Stimulated activated naive CD8-positive, alpha-beta T cell treated with anti-CD3 and anti-CD28 coated beads, Interleukin-15, amount 100 ng/mL, for 72 hours (primary cell): ENCODE data around the gene SMAD3.
"Not testable (repeated sequence)": the region's sequence is repeated elsewhere in the genome, so short reads cannot be mapped to it uniquely, and the experiment has no call there.

ENCODE experiments used
- ATAC-seq: fragments of 150-1000 bp; cut with Tn5 transposase; 2 replicates; pipeline ENCODE4 v1.10.0; 2021; ENCODE audit warnings: mild to moderate bottlenecking, moderate library complexity
- DNase-seq, 2 donors: peaks; one replicate each; pipeline ENCODE4 v3.0.0; 2021 to 2022
- H3K27ac Mint-ChIP-seq, 2 donors: one replicate each; pipeline ENCODE4 v1.8.0; 2022; ENCODE audit warnings: mild to moderate bottlenecking in 2 of 2, mixed read lengths in 2 of 2, moderate library complexity in 2 of 2
- H3K27me3 Mint-ChIP-seq: one replicate; pipeline ENCODE4 v1.8.0; 2022; ENCODE audit warnings: mixed read lengths
- H3K4me1 Mint-ChIP-seq: one replicate; pipeline ENCODE4 v1.8.0; 2022; ENCODE audit warnings: mild to moderate bottlenecking, mixed read lengths
- H3K4me3 Mint-ChIP-seq, 2 donors: one replicate each; pipeline ENCODE4 v1.8.0; 2022; ENCODE audit warnings: mild to moderate bottlenecking in 2 of 2, mixed read lengths in 2 of 2, moderate library complexity in 1 of 2
- H3K9me3 Mint-ChIP-seq, 2 donors: one replicate each; pipeline ENCODE4 v1.8.0; 2022; ENCODE audit warnings: mixed read lengths in 2 of 2

The SMAD3 gene

DNA sequence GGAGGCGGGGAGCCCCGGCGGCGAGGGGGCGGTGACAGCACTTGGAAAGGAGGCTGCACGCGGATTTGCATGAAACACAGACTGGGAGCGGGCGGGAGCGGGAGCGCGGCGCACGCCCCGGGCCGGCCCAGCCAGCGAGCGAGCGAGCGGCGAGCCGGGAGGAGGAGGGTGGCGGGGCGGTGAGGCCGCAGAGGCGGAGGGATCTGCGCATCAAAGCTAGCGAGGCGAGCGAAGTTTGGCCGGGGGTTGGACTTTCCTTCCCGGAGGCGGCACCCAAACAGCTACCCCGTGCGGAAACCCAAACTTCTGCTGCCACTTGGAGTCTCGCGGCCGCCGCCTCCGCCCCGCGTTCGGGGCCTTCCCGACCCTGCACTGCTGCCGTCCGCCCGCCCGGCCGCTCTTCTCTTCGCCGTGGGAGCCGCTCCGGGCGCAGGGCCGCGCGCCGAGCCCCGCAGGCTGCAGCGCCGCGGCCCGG lies at the start of gene SMAD3:
SMAD3 (plus strand) TSS at position 72 of the 475 bp plus-strand sequence. CDS start 553 bp downstream, outside the sequence.
- peaks cover 29% of the 10 kb centered on the region for H3K27me3 Mint-ChIP-seq
- no peaks in the 10 kb centered on the region for H3K9me3 Mint-ChIP-seq
- peaks cover 51% of the 10 kb centered on the region for H3K4me1 Mint-ChIP-seq
- DNase-seq: peak; percentile 77 to 83
- peak within 1 kb of the TSS; percentile 99 for H3K4me3 Mint-ChIP-seq
- peak; percentile 77 for ATAC-seq
- H3K27ac Mint-ChIP-seq: peak within 1 kb of the TSS; percentile 98

DNA sequence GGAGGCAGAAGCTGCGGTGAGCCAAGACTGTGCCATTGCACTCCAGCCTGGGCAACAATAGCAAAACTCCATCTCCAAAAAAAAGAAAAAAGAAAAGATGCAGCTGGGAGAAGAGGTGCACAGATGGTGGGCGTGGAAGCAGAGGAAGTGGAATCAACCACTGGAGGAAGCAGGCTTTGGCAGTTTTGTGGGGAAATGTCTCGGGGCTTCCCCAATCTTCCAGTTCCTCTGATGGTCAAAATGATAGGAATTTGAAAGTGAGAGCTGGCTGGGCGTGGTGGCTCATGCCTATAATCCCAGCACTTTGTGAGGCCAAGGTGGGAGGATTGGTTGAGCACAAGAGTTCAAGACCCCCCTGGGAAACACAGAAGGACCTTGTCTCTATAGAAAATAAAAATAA lies 48.1 kb upstream of the SMAD3 start:
- Mint-ChIP-seq H3K27me3 (no peaks in the 10 kb centered on the region), H3K9me3 (no peaks in the 10 kb centered on the region), H3K27ac (peak overlapping the region in 1 of 2 donors; percentile 31), H3K4me3 (no peak overlapping the region), H3K4me1 (peaks cover 5% of the 10 kb centered on the region)
- ATAC-seq (no peak), DNase-seq (no peak)

DNA sequence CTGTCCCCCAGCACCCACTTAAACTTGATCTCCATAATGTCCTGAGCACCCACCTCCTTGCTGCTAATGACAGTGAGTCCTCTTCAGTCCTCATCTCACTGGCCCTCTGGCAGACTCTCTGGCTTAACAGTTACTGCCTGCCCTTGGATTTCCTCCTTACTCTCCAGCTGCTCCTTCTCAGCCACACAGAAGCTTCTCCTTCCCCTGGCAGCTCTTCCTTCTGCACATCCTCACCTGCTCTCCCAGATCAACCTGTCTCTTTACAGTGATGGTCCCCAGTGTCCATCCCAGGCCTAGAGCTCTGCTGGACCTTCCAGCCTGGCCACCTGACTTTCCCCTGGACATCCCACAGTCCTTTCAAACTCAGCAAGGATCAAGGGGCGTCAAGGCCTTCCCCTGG lies 47.4 kb upstream of the SMAD3 start:
- ATAC-seq: no peak

DNA sequence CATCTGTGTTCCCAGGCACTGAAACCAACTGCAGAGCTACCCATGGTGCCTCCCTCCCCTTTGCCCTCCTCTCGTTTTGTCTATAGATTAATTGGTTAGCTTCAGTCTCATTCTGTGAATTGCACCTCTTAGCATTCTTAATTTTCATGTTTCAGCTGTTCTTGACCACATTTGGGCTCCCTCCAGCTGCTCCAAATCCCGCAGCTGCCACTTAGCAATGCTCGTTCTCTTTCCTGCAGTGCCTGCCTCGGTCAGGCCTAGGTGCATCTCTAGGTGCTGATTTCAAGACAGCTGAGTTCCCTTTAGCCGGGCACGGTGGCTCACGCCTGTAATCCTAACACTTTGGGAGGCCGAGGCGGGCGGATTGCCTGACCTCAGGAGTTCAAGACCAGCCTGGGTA lies 47.0 kb upstream of the SMAD3 start:
- H3K27me3 Mint-ChIP-seq: no peaks in the 10 kb centered on the region
- H3K27ac Mint-ChIP-seq: no peak overlapping the region
- no peak overlapping the region for H3K4me3 Mint-ChIP-seq
- DNase-seq: no peak
- H3K4me1 Mint-ChIP-seq: peaks cover 15% of the 10 kb centered on the region
- no peak for ATAC-seq
- no peaks in the 10 kb centered on the region for H3K9me3 Mint-ChIP-seq

More for the DNA sequence above, 47.4 kb upstream of the SMAD3 start:
- Mint-ChIP-seq H3K4me1 (peaks cover 11% of the 10 kb centered on the region), H3K27me3 (no peaks in the 10 kb centered on the region), H3K27ac (peak overlapping the region in 1 of 2 donors; percentile 12), H3K4me3 (no peak overlapping the region), H3K9me3 (no peaks in the 10 kb centered on the region)
- DNase-seq: no peak

DNA sequence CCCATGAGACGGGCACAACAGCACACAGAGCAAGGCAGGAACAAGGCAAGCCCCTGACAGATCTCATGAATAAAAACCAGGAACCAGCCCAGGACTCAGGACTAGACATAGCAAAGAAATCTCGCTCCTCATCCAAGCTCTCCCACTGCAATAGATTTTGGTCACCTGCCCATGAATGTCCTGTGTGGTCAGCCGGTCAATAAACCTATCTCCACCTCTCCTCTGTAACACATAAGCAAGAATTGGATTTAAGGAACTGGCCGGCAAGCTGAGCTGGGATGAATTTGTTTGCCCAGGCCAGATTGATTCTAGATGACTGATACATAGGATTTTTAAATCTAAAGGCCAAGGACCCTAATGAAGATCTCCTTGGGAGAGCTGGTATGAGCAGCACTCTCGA lies 46.3 kb upstream of the SMAD3 start:
- Mint-ChIP-seq H3K4me3 (no peak overlapping the region), H3K27ac (no peak overlapping the region), H3K27me3 (no peaks in the 10 kb centered on the region), H3K4me1 (peaks cover 21% of the 10 kb centered on the region), H3K9me3 (no peaks in the 10 kb centered on the region)
- ATAC-seq (no peak), DNase-seq (no peak)

DNA sequence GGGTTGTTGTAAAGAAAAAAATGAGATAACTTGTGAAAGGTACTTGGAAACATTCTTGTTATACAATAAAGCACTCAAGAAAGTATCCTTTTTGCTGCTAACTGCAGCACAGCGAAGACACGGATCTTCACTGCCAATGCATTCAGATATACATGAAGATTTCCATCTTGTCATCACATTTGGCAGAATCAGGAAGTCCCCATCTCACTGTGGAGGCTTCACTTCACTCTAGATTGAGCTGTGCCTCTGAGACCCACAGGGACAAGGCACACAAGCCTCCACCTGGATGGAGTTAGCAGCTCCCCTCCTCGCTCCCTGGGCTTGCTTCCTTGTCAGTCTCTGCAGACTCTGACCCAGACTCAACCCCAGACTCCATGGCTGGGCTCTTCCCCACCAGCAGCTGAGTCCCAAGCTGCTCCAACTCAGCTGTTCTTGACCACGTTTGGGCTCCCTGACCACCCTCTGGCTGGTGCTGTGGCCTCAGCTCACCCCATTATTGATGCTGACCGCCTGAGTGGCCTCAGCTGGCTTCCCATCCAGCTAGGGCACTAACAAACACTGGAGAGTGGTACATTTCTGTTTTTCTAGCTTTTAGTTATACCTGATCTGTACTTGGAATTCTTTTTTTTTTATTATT lies 45.4 kb upstream of the SMAD3 start:
- no peak overlapping the region for H3K27ac Mint-ChIP-seq
- DNase-seq: no peak
- H3K4me3 Mint-ChIP-seq: no peak overlapping the region
- H3K9me3 Mint-ChIP-seq: no peaks in the 10 kb centered on the region
- no peak for ATAC-seq
- no peaks in the 10 kb centered on the region for H3K27me3 Mint-ChIP-seq
- peaks cover 31% of the 10 kb centered on the region for H3K4me1 Mint-ChIP-seq

DNA sequence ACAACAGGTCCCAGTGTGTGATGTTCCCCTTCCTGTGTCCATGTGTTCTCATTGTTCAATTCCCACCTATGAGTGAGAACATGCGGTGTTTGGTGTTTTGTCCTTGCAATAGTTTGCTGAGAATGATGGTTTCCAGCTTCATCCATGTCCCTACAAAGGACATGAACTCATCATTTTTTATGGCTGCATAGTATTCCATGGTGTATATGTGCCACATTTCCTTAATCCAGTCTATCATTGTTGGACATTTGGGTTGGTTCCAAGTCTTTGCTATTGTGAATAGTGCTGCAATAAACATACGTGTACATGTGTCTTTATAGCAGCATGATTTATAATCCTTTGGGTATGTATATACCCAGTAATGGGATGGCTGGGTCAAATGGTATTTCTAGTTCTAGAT lies 44.7 kb upstream of the SMAD3 start:
- not testable (repeated sequence) for DNase-seq, H3K27ac Mint-ChIP-seq, H3K27me3 Mint-ChIP-seq

DNA sequence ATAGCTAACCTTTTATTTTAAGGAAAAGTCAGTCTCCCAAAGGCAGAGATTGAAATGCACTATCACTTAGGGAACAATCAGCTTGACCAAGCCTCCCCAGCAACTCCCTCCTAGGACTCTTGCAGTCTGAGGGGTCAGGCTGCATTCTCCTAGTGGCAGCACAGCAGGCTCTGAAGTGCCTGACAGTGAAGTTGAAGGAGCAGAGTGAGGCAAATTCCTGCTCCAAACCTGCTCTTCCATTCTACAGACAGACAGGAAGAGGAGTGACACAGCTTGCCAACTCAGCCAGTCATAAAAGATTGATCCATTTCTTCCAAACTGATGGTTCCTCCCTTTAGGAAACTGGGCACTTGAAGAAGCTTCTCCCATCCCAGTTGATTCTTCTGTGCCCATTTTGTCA lies 43.9 kb upstream of the SMAD3 start:
- Mint-ChIP-seq H3K4me3 (no peak overlapping the region), H3K27ac (no peak overlapping the region), H3K9me3 (no peaks in the 10 kb centered on the region), H3K27me3 (no peaks in the 10 kb centered on the region), H3K4me1 (peaks cover 44% of the 10 kb centered on the region)
- ATAC-seq (no peak), DNase-seq (no peak)

More for the DNA sequence above, 44.7 kb upstream of the SMAD3 start:
- H3K4me1 Mint-ChIP-seq: peaks cover 37% of the 10 kb centered on the region
- not testable (repeated sequence) for H3K9me3 Mint-ChIP-seq, ATAC-seq, H3K4me3 Mint-ChIP-seq

DNA sequence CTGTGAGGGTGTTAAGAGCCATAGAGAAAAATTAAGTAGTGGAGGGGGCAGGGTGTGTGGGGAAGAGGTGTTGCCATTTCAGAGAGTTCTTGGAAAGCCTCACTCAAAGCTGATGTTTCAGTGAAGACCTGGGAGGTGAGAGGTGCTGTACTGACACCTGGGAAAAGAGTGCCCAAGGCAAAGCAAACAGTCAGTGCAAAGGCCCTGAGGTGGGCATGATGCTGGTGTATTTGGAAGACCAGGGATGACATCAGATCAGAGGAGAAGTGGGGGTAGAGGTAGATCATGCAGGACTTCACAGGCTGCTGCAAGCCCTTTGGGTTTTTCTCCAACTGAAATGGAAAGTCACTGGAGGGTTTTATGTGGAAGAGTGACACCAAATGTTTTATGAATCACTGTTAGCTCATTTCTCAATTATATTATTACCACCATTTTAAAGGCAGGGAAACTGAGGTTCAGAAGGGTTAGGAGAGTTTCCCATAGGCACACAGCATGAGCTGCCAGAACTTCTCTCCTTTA lies 42.8 kb upstream of the SMAD3 start:
- Mint-ChIP-seq H3K27ac (no peak overlapping the region), H3K9me3 (no peaks in the 10 kb centered on the region), H3K4me3 (no peak overlapping the region), H3K4me1 (peaks cover 45% of the 10 kb centered on the region), H3K27me3 (no peaks in the 10 kb centered on the region)
- DNase-seq: no peak
- no peak for ATAC-seq

DNA sequence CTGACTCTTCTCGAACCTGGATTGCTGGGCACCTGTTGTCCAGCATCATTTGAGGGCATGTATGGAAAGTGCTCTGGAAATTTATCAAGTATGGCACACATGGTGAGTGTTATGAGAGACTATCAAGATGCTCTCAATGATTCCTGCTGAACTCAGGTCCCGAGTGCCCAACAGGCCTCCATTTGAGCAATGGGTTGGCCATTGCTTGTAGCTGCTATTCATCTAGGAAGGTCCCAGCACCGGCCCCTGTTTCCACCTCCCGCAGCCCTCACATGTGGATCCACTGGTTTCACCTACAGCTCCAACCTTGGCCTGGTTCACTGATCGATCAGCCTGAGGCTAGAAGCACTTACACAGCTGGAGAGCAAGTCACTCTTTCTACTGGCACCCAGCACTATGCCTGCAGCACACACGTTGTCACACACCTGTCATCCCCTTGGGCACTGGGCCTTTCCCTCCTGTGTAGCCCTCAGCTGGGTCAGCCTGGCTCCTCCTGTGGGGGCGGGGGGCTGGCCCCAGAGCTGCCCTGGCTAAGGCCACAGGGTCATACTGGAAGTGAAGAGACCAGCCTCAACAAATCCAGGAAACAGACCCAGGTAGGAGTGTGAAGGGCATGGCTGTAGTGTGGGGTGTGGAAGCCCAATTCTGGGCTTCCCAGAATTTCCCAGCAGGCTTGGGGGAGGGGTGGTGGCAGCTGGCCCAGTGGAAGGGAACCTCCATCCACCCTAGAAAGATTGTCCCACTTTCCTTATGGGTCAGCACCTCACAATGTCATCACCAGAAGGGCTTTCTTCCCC lies 41.7 kb upstream of the SMAD3 start:
- DNase-seq (no peak), ATAC-seq (no peak)
- H3K27me3 Mint-ChIP-seq: no peaks in the 10 kb centered on the region
- H3K4me1 Mint-ChIP-seq: peaks cover 54% of the 10 kb centered on the region
- no peaks in the 10 kb centered on the region for H3K9me3 Mint-ChIP-seq
- peak overlapping the region in 1 of 2 donors; percentile 29 for H3K27ac Mint-ChIP-seq
- no peak overlapping the region for H3K4me3 Mint-ChIP-seq

DNA sequence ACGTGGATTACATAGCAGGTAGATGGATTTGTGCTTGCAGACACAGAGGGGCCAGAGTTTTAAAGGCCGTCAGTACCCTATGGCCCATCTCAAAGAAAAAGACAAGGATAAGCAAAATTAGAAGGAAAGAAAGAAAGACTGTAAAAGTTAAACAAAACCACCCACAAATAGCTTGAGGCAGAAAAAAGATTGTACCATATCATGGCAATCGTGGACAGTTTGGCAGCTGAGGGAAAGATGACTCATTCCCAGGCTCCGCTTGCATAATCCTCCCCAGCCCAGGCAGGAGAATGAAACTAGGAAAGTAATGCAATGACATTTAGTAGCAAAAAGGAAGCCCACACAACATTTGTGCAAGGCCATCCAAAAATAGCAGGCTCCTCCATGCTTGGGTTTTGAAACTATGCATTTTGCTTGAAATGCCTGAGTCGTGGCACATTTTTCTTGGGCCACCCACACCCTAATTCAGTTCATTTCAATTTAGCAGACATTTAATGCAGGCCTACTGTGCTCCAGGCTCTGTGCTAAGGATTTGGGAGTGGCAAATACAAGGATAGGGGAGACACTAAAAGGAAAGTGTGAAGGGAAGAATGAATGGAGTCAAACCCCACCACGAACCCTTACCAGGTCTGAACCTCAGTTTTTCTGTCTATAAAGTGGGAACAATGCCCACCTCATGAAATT lies 40.9 kb upstream of the SMAD3 start:
- no peaks in the 10 kb centered on the region for H3K27me3 Mint-ChIP-seq
- no peak overlapping the region for H3K27ac Mint-ChIP-seq
- DNase-seq: peak in 1 of 2 donors; percentile 54
- H3K4me1 Mint-ChIP-seq: peaks cover 54% of the 10 kb centered on the region
- H3K9me3 Mint-ChIP-seq: no peaks in the 10 kb centered on the region
- H3K4me3 Mint-ChIP-seq: peak overlapping the region; percentile 22 to 31
- peak; percentile 53 for ATAC-seq

DNA sequence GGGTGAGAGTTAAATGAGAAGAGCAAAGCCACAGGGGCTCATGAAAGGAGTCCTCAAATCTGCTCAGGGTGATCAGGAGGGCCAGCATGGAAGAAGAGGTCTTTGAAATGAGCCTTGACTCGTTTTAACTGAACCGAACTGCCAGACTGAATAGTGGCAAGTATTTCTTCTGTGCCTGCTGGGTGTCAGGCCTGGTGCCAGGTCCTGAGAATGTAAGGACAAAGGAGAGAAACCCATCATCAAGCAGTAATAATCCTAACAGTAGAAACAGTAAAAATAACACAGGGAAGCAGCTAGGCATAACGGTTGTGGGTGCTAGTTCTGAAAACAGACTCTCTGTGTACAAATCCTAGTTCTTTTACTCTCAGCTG lies 40.4 kb upstream of the SMAD3 start:
- no peak for DNase-seq
- Mint-ChIP-seq H3K27ac (no peak overlapping the region), H3K27me3 (peaks cover 5% of the 10 kb centered on the region), H3K4me1 (peaks cover 54% of the 10 kb centered on the region), H3K4me3 (peak overlapping the region; percentile 22 to 31), H3K9me3 (no peaks in the 10 kb centered on the region)
- ATAC-seq: no peak

DNA sequence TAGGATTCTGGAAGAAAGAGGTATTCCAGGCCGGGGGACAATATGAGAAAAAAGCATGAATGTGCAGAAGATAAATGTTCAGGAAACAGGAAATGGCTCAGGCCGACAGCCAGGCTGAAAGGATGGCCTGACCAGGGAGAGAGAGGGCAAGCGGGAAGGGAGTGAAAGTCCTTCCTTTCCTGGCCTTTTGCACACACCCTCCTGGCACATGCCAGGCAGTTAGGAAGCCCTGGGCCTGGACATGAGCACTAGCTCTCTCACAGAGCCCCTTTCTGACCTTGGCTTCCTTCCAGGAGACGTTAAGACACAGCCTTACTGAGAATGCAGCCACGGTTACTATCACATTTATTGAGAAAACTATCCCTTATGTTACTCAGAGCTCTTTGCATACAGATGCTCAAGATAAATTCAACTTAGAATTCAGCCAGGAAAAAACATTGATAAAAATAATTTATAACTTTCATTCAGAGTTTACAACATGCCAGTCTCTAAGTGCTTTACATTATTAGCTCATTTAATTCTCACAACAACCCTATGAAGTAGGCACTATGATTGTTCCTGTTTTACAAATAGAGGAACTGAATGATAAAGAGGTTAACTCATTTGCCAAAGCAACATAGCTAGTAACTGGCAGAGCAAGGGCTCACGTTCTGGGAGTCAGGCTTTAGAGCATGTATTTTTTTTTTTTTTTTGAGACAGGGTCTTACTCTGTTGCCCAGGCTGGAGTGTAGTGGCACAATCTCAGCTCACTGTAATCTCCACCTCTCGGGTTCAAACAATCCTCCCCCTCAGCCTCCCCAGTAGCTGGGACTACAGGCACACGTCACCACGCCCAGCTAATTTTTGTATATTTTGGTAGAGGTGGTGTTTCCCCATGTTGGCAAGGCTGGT lies 39.4 kb upstream of the SMAD3 start:
- H3K4me3 Mint-ChIP-seq: no peak overlapping the region
- peaks cover 9% of the 10 kb centered on the region for H3K27me3 Mint-ChIP-seq
- H3K4me1 Mint-ChIP-seq: peaks cover 54% of the 10 kb centered on the region
- ATAC-seq: no peak
- DNase-seq: no peak
- H3K27ac Mint-ChIP-seq: no peak overlapping the region
- H3K9me3 Mint-ChIP-seq: no peaks in the 10 kb centered on the region

DNA sequence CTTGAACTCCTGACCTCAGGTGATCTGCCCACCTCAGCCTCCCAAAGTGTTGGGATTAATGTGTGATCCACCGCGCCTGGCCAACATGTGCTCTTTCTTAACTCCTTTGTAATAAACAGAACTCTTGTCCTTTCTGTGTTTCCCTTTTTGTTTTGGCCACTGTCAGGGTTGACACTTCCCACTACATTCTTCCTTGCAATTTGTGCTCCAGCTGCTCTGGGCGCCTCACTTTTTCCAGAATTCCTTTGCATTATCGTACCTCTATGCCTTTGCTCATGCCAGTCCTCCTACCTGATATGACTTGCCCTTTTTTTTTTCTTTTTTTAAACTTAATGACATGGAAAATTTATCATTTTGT lies 38.8 kb upstream of the SMAD3 start:
- H3K27me3 Mint-ChIP-seq: peaks cover 9% of the 10 kb centered on the region
- H3K4me3 Mint-ChIP-seq: no peak overlapping the region
- H3K4me1 Mint-ChIP-seq: peaks cover 54% of the 10 kb centered on the region
- no peak for ATAC-seq
- peak overlapping the region in 1 of 2 donors; percentile 2 for H3K27ac Mint-ChIP-seq
- no peak for DNase-seq
- no peaks in the 10 kb centered on the region for H3K9me3 Mint-ChIP-seq

DNA sequence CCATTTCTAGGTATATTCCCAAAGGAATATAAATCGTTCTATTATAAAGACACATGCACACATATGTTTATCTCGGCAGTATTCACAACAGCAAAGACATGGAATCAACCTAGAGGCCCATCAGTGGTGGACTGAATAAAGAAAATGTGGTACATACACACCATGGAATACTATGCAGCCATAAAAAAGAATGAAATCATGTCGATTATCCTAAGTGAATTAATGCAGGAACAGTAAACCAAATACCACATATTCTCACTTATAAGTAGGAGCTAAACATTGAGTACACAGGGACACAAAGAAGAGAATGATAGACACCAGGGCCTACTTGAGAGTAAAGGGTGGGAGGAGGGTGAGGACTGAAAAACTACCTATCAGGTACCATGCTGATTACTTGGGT lies 37.0 kb upstream of the SMAD3 start:
- H3K27me3 Mint-ChIP-seq, H3K4me3 Mint-ChIP-seq, H3K9me3 Mint-ChIP-seq, DNase-seq, H3K27ac Mint-ChIP-seq, ATAC-seq: not testable (repeated sequence)
- H3K4me1 Mint-ChIP-seq: peaks cover 44% of the 10 kb centered on the region
